Epithelial cell of prostate (primary cell): Measurements from ENCODE around the gene KRTAP9-4.
"Not testable (repeated sequence)": the region's sequence is repeated elsewhere in the genome, so short reads cannot be mapped to it uniquely, and the experiment has no call there.

ENCODE experiments used
- DNase-seq: peaks from one replicate; pipeline ENCODE4 v3.0.0-alpha.2; 2011; ENCODE audit warnings: low read depth, low spot score
- H3K27ac ChIP-seq: fragments of 450-650 bp; 2 replicates; pipeline ENCODE4 v1.5.1; 2017; ENCODE audit warnings: mild to moderate bottlenecking

The KRTAP9-4 gene

DNA sequence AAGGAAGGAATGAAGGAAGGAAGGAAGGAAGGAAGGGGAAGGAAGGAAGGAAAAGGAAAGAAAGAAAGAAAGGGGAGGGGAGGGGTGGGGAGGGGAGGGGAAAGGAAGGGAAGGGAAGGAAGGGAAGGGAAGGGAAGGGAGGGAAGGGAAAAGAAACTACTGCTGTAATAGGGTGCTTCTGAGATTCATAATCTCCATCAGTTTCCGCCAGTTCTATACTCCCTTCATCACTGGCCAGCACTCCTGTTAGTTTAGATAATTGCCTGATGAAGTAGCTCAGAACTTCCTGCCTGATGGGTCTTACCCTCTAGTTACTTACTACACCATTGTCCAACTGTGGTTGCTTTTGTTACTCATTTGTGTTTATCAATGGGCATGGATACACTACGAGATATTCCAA, 13.7 kb downstream of the KRTAP9-4 start:
- DNase-seq = no peak
- no peak overlapping the region for H3K27ac ChIP-seq

DNA sequence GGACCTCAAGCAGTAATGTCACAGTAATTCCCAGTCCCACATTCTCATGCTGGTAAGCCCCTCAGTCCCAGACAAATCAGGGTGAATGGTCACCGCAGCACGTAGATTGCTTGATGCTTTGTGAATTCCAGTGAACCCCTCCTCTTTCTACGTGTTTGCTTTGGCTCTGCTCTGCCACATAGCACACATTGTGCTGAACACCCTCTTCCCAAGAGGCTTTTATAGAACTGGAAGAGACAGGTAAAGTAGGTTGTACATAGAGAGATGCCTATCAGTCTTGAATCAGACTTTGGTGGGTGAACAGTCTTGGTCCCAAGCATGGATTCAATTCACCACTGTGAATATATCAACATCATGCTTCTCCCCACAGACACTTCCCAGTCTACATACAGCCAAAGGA, 15.1 kb downstream of the KRTAP9-4 start:
- no peak for DNase-seq
- H3K27ac ChIP-seq = no peak overlapping the region

DNA sequence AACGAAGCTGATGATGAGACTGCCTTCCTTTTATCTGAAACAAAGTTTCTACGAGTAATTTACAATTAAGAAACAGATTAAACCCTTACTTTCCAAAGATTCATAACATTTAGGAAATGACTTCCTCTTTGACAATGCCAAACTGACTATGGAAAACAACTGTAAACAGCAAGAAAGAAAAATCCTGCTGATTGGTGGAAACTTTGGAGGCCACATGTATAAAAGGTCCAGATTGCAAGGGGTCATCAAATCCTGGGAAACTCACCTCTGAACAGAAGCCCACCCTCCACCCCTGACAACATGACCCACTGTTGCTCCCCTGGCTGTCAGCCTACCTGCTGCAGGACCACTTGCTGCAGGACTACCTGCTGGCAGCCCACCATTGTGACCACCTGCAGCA, 15.6 kb downstream of the KRTAP9-4 start, which contains the start of gene KRTAP9-6:
Gene KRTAP9-6 (plus strand): TSS at position 301 of the 400 bp plus-strand sequence. CDS start 0 bp downstream, at position 301.
- DNase-seq = no peak
- no peak within 1 kb of the TSS for H3K27ac ChIP-seq

DNA sequence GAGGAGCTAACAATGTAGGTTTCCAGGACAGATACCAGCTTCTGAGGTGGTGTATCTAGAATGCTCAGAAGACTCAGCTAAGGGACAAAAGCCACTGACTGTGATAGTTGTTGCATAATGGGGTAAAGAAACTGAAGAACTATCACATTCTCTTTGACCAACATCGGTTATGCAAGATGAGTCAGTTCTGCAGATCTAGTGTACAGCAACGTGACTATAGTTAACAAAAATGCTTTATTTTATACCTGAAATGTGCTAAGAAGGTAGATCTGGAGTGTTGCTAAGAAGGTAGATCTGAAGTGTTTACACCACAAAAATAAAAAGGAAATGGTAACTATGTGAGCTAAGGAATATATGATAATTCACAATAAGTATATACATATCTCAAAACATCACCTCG, 18.2 kb downstream of the KRTAP9-4 start:
- no peak for DNase-seq
- H3K27ac ChIP-seq = no peak overlapping the region

DNA sequence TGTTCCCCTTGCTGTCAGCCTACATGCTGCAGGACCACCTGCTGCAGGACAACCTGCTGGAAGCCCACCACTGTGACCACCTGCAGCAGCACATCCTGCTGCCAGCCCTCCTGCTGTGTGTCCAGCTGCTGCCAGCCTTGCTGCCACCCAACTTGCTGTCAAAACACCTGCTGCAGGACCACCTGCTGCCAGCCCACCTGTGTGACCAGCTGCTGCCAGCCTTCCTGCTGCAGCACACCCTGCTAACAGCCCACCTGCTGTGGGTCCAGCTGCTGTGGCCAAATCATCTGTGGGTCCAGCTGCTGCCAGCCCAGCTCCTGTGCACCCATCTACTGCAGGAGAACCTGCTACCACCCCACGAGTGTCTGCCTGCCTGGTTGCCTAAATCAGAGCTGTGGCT, 21.8 kb downstream of the KRTAP9-4 start:
- not testable (repeated sequence) for H3K27ac ChIP-seq

DNA sequence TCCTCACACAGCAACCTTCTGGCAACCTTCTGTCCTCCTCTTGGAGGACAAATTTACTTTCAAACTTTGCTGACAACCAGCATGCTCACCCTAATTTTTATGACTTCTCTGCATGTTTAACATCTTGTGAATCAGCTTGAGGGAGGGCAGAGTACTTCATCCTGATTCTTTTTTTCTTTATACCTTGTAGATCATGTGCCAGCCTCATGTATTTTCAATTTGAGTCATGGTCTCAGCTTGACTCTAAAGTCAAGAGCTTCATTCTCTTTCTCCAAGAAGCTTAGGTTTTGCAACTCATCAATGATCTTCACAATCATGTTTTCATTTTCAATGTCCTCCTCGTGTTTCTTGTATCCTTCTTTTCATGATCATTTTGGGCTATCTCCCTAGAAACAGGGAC, 22.4 kb downstream of the KRTAP9-4 start:
- DNase-seq = no peak
- no peak overlapping the region for H3K27ac ChIP-seq

More for the DNA sequence above, 21.8 kb downstream of the KRTAP9-4 start:
- DNase-seq = not testable (repeated sequence)

DNA sequence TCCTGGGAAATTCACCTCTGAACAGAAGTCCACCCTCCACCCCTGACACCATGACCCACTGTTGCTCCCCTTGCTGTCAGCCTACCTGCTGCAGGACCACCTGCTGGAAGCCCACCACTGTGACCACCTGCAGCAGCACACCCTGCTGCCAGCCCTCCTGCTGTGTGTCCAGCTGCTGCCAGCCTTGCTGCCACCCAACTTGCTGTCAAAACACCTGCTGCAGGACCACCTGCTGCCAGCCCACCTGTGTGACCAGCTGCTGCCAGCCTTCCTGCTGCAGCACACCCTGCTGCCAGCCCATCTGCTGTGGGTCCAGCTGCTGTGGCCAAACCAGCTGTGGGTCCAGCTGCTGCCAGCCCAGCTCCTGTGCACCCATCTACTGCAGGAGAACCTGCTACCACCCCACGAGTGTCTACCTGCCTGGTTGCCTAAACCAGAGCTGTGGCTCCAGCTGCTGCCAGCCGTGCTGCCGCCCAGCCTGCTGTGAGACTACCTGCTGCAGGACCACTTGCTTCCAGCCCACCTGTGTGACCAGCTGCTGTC, 26.2 kb downstream of the KRTAP9-4 start, which contains the start of gene KRTAP9-7:
Gene KRTAP9-7 (plus strand): TSS at position 51 of the 543 bp plus-strand sequence. CDS start 0 bp downstream, at position 51.
- not testable (repeated sequence) for DNase-seq, H3K27ac ChIP-seq

DNA sequence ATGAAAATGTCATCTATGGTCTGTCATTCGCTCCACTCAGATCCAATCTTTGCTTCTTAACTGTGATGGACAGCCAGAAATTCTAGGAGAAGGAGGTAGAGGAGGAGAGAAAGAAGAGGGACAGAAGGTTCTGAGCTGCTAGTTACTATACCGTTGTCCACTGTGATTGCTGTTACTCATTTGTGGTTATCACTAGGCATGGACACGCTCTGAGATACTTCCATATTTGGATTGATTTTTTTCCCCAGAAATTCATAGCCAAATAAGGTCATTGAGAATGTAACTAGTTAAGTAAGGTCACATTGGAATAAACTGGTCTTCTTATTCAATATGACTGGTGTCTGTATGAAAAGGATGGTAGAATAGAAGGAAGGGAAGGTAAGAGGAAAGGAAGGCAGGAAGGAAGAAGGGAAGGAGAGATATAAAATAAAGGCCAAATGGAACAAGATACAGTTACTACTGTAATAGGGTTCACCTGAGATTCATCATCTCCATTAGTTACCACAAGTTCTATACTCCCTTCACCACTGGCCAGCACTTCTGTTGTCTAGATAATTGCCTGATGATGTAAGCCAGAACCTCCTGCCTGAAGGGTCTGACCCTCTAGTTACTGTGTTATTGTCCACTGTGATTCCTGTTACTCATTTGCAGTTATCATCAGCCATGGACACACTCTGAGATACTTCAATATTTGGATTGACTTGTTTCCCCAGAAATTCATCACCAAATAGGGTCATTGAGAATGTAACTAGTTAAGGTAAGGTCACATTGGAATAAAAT, 28.9 kb downstream of the KRTAP9-4 start:
- DNase-seq = no peak
- H3K27ac ChIP-seq = no peak overlapping the region

DNA sequence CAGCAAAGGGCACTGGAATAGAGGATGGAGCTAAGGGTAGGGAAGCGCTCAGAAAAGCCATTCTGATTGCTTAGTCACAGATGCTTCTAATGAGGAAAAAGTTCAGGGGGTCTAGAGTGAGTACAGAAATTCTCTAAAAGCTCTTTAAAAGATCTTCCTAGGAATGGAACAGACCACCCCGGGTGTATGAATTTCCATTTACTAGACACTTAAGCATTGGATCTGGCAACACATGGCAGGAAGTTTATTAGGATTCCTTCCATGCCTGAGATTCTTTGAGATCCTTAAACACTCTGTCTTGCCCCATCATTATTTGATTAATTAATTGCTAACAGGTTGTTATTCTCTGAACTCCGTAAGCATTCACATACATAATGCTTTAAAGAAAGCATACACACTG, 34.6 kb downstream of the KRTAP9-4 start:
- H3K27ac ChIP-seq = no peak overlapping the region
- no peak for DNase-seq

DNA sequence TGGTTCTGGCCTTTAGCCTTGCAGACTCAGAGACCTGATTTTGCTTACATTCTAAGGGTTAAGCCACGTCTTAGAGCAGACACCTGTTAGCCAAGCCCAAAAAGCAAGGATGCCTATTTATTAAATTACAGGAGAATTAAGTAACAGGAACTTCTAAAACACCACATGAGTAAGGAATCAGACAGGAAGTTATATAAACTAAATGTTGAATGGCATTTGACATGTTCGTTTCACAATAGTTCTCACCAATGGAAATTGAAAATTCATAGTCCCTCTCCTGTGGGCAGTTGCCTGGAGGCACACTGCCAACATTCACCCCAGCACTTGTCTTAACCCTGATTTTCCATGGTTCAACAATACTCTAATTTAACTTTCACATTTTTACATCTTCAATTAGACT, 35.1 kb downstream of the KRTAP9-4 start:
- DNase-seq = no peak
- H3K27ac ChIP-seq = no peak overlapping the region

DNA sequence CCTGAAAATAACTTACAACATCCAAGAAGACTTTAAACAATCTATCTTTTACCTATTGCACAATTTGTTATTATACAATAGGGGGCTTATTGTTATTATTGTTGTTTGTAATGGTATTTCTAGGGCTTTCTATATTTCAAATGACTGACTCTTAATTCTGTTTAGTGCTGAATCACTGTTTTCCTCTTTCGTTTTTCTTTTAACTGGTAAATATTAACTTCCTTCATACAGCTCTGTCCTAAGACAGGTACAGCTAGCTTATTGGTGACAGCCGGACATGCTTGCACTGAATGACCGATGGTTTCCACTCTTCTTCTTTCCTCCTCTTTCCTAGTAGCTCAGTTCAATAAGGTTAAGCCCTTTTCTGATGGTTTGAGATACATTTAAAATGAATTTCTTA, 37.6 kb downstream of the KRTAP9-4 start:
- H3K27ac ChIP-seq = no peak overlapping the region

DNA sequence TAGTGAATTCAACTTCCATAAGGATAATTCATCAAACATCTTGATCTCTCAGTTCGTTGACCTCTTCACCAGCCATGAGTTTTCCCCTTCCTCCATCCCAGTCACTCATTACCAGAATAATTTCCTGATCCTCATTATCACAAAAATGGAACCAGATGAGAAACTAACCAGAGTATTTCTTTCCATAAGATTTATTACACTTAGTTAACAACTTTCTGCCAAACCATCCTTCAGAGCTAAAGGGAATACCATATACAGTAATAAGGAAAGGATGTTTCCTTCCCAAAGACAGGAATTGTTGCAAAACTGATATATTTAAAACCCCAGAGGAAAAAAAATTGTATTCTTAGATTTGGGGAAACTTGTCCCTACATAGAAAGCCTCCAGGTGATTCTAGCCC, 44.5 kb downstream of the KRTAP9-4 start:
- no peak for DNase-seq

More for the DNA sequence above, 37.6 kb downstream of the KRTAP9-4 start:
- DNase-seq = no peak

DNA sequence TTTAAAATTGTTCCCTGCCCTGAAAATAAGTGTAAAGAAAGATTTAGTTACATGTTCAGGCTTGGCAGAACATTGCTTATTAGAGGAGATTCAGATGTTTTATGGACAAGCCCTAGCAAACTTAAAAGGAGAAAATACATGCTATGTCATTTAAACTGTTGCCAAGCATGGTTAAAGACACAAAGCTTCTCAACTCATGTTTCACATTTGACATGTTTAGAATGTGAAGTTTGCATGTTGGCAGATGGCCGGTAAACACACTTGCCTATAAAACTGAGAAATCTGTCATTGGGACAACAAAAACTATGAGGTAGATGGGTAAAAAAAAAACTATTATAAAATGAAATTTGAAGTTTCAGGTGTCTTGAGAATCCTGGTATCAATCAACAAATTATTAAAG, 47.4 kb downstream of the KRTAP9-4 start:
- H3K27ac ChIP-seq = no peak overlapping the region
- no peak for DNase-seq

More for the DNA sequence above, 44.5 kb downstream of the KRTAP9-4 start:
- no peak overlapping the region for H3K27ac ChIP-seq

DNA sequence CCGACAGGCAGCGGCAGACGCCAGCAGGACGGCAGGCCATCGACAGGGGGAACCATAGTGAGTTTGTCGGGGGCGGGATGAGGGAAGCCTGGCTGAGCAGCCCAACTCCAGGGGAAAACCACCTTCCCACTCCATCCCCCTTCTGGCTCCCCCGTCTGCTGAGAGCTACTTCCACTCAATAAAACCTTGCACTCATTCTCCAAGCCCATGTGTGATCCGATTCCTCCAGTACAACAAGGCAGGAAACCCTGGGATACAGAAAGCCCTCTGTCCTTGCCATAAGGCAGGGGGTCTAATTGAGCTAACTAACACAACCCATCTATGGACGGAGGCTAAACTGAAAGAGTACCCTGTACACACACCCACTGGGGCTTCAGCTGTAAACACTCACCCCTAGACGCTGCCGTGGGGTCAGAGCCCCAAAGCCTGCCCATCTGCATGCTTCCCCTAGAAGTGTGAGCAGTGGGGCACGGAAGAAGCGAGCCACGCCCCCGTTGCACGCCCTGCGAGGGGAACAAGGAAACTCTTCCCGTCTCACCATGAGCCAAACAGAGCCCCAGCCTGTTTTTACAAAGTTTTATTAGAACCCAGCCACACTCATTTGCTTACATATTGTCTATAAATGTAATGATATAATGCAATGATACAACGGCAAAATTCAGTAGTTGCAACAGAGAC, 49.1 kb downstream of the KRTAP9-4 start:
- no peak for DNase-seq
- H3K27ac ChIP-seq = no peak overlapping the region
